Measurements from ENCODE around the gene ABCC3.
"Not testable (repeated sequence)": the region's sequence is repeated elsewhere in the genome, so short reads cannot be mapped to it uniquely, and the experiment has no call there.

ABCC3 gene

GRCh38 chr17:50668025-50668837 is 33.5 kb downstream of the ABCC3 start:
- no peak for DNase-seq

- no peak for DNase-seq
Observed at GRCh38 chr17:50668838-50669581, 34.3 kb downstream of the ABCC3 start.

- DNase-seq = no peak
Observed at GRCh38 chr17:50672071-50672470, 37.4 kb downstream of the ABCC3 start.

- no peak for DNase-seq
Observed at GRCh38 chr17:50672831-50673551, 38.3 kb downstream of the ABCC3 start.

GRCh38 chr17:50675190-50675589 is 40.5 kb downstream of the ABCC3 start:
- DNase-seq = no peak

- no peak for DNase-seq
Observed at GRCh38 chr17:50675627-50676026, 40.9 kb downstream of the ABCC3 start.

- no peak for DNase-seq
Observed at GRCh38 chr17:50676065-50676975, 41.6 kb downstream of the ABCC3 start.

- DNase-seq = no peak
Observed at GRCh38 chr17:50677851-50678375, 43.2 kb downstream of the ABCC3 start.

GRCh38 chr17:50679008-50679544 is 44.4 kb downstream of the ABCC3 start:
- no peak for DNase-seq

GRCh38 chr17:50680126-50680525 is 45.4 kb downstream of the ABCC3 start:
- DNase-seq = no peak

- not testable (repeated sequence) for DNase-seq
Observed at GRCh38 chr17:50680543-50681262, 46.0 kb downstream of the ABCC3 start.

GRCh38 chr17:50681263-50682200 is 46.9 kb downstream of the ABCC3 start:
- no peak for DNase-seq

- no peak for DNase-seq
Observed at GRCh38 chr17:50682441-50682840, 47.8 kb downstream of the ABCC3 start.

- DNase-seq = no peak
Observed at GRCh38 chr17:50682938-50683337, 48.3 kb downstream of the ABCC3 start.

- DNase-seq = no peak
Observed at GRCh38 chr17:50683434-50684287, 49.0 kb downstream of the ABCC3 start.

GRCh38 chr17:50684288-50684611 is 49.6 kb downstream of the ABCC3 start:
- DNase-seq = no peak

- no peak for DNase-seq
Observed at GRCh38 chr17:50684612-50685333, 50.1 kb downstream of the ABCC3 start.

- DNase-seq = no peak
Observed at GRCh38 chr17:50685334-50685665, 50.6 kb downstream of the ABCC3 start.
